ENCODE data around the gene IRAK1. TPM values are rescaled to one million over a fixed set of nuclear protein-coding genes. Genes with fewer than 3 reads are reported as not detected.

The IRAK1 gene
- total and polyA plus RNA-seq, 2 of the 8 experiments (the other 6 are each of a cell fraction or from before 2014, with no cell fraction given), result 26.6 to 41.7 TPM

- TF ChIP-seq ZNF274 (IDR thresholded peaks at IDR 0.05; ENCODE audit: borderline replicate concordance, extremely low read depth, low read length) (no peak), SP2 (IDR thresholded peaks at IDR 0.05; ENCODE audit: low read length) (no peak), CHD2 (IDR thresholded peaks at IDR 0.05; ENCODE audit: low read length) (no peak), CTBP2 (IDR thresholded peaks at IDR 0.05; ENCODE audit: borderline replicate concordance, insufficient read depth, insufficient read length, low read length) (no peak), CHD1 (IDR thresholded peaks at IDR 0.05; ENCODE audit: low read depth, low read length) (no peak), NANOG (IDR thresholded peaks at IDR 0.05; ENCODE audit: insufficient read depth, low read depth, low read length, poor library complexity, severe bottlenecking) (no peak), SIRT6 (IDR thresholded peaks at IDR 0.05; ENCODE audit: low read length) (no peak)
Measured at GRCh38 chrX:153989973-153990655, 29.6 kb downstream of the IRAK1 start (continued).
